Tibial nerve (tissue), 4 donors: ENCODE measurements around the gene NUP62. TPM values are rescaled to one million over a fixed set of nuclear protein-coding genes. Genes with fewer than 3 reads are reported as not detected.

Source experiments
- DNase-seq, 2 donors: peaks; one replicate each; pipeline ENCODE4 v3.0.0-alpha.2; 2019; ENCODE audit warnings: low spot score in 2 of 2
- H3K27ac ChIP-seq, 4 donors: fragments of 200-600 bp; sonication (generic) in 3 of 4; one replicate each; pipeline ENCODE4 v1.5.1; 2017 to 2019; ENCODE audit warnings: mild to moderate bottlenecking in 1 of 4
- H3K27me3 ChIP-seq, 2 donors: fragments of 200-600 bp; sonication (generic) in 1 of 2; one replicate each; pipeline versions ENCODE4 v1.5.1 to v1.6.0; 2017 to 2019
- H3K36me3 ChIP-seq, 3 donors: fragments of 200-600 bp; sonication (generic); one replicate each; pipeline ENCODE4 v1.5.1; 2018 to 2019
- H3K4me1 ChIP-seq, 4 donors: fragments of 200-600 bp; sonication (generic) in 3 of 4; one replicate each; pipeline ENCODE4 v1.5.1; 2017 to 2019
- H3K4me3 ChIP-seq, 4 donors: fragments of 200-600 bp; sonication (generic) in 3 of 4; one replicate each; pipeline ENCODE4 v1.5.1; 2017 to 2019; ENCODE audit warnings: mild to moderate bottlenecking in 1 of 4, moderate library complexity in 1 of 4
- H3K9me3 ChIP-seq, 4 donors: fragments of 200-600 bp; sonication (generic) in 3 of 4; one replicate each; pipeline ENCODE4 v1.5.1; 2017 to 2019
- EP300 ChIP-seq, 2 donors: sonication (generic); formaldehyde crosslinking; IDR thresholded peaks; one replicate each; pipeline ENCODE4 v1.6.1; 2017; ENCODE audit warnings: antibody characterized with exemption in 2 of 2, mild to moderate bottlenecking in 1 of 2
- POLR2A ChIP-seq, 2 donors: fragments of 450-650 bp; IDR thresholded peaks; one replicate each; pipeline ENCODE4 v1.6.1; 2017; ENCODE audit warnings: antibody characterized with exemption in 2 of 2, mild to moderate bottlenecking in 2 of 2, moderate library complexity in 2 of 2
- WGBS, 2 donors: methylation state at CpG; one replicate each; pipeline ENCODE4 v1.1.5; 2018; 5-methylcytosine and 5-hydroxymethylcytosine counted together
- total RNA-seq, 4 donors: library from RNA; depleted of rRNA; stranded (reverse); fragments of >200 nt; gene quantifications; one replicate each; pipeline ENCODE4 v1.1.0, GENCODE V29; 2016
- TF ChIP-seq, protein P1 (sequence below), 5 experiments: fragments of 200-600 bp in 3 of 5; fragments of 450-650 bp in 2 of 5; sonication (generic) in 3 of 5; IDR thresholded peaks; one replicate each; pipeline ENCODE4 v1.5.1; 2016 to 2019; ENCODE audit warnings: antibody characterized with exemption in 5 of 5, mild to moderate bottlenecking in 3 of 5, moderate library complexity in 2 of 5

The NUP62 gene
- total RNA-seq, 4 donors from 2014 or later, result 32.8 to 43.5 (median 38.7) TPM

- Histone ChIP-seq H3K4me1 (peaks cover 0 to 10% (median 5%) of the 10 kb centered on the region in 4 donors), H3K9me3 (no peaks in the 10 kb centered on the region), H3K4me3 (no peak overlapping the region), H3K27me3 (no peaks in the 10 kb centered on the region), H3K27ac (no peak overlapping the region), H3K36me3 (no peaks in the 10 kb centered on the region)
- 89 to 97% methylated on average over 5 of the region's 5 CpGs for WGBS, 2 donors
- no peak for TF ChIP-seq EP300 (IDR thresholded peaks at IDR 0.05)
- TF ChIP-seq, protein P1, sequence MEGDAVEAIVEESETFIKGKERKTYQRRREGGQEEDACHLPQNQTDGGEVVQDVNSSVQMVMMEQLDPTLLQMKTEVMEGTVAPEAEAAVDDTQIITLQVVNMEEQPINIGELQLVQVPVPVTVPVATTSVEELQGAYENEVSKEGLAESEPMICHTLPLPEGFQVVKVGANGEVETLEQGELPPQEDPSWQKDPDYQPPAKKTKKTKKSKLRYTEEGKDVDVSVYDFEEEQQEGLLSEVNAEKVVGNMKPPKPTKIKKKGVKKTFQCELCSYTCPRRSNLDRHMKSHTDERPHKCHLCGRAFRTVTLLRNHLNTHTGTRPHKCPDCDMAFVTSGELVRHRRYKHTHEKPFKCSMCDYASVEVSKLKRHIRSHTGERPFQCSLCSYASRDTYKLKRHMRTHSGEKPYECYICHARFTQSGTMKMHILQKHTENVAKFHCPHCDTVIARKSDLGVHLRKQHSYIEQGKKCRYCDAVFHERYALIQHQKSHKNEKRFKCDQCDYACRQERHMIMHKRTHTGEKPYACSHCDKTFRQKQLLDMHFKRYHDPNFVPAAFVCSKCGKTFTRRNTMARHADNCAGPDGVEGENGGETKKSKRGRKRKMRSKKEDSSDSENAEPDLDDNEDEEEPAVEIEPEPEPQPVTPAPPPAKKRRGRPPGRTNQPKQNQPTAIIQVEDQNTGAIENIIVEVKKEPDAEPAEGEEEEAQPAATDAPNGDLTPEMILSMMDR (IDR thresholded peaks at IDR 0.05), result no peak
- TF ChIP-seq POLR2A (IDR thresholded peaks at IDR 0.05), result no peak
- DNase-seq, result no peak
These were observed 11.1 kb upstream of the NUP62 start for GRCh38 chr19:49940482-49940791.

DNA sequence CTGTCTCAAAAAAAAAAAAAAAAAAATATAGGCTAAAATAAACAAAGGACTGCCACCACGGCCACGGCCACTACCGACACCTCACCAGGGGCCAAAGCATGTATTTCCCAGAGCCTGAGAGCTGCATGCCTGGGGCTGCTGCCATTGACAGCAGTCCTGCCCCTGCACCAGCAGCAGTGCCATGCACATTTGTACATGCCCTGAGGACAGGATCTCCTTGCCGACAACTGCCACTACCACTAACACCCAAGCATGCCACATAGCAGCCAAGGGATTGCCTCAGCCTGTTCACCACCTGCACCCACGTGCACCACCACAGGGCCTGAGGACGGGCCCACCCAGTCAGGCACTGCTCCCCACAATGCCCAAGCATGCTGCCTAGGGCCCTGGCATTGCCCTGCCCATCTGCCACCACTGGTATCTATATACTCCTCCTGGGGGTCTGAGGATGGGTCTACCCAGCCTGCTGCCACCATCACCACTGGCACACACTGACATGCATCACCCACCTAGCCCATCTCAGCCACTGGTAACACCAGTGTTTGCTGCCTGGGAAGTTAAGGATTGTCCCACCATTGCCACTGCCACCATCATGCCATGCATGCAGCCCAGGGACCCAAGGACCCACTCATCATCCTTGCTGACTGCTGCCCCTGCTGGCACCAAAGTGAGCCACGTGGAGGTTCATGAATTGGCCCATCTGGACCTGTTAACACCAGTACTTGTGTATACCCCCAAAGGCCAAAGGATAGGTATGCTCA is 10.6 kb upstream of the NUP62 start:
- Histone ChIP-seq H3K27me3 (no peaks in the 10 kb centered on the region), H3K27ac (no peak overlapping the region), H3K9me3 (no peaks in the 10 kb centered on the region), H3K36me3 (no peaks in the 10 kb centered on the region), H3K4me1 (peaks cover 0 to 10% (median 5%) of the 10 kb centered on the region in 4 donors), H3K4me3 (no peak overlapping the region)
- TF ChIP-seq, protein P1 (IDR thresholded peaks at IDR 0.05), result no peak
- no peak for TF ChIP-seq EP300 (IDR thresholded peaks at IDR 0.05)
- TF ChIP-seq POLR2A (IDR thresholded peaks at IDR 0.05), result no peak
- WGBS, 2 donors, result 80 to 81% methylated on average over 6 to 7 of the region's 7 CpGs
- no peak for DNase-seq

DNA sequence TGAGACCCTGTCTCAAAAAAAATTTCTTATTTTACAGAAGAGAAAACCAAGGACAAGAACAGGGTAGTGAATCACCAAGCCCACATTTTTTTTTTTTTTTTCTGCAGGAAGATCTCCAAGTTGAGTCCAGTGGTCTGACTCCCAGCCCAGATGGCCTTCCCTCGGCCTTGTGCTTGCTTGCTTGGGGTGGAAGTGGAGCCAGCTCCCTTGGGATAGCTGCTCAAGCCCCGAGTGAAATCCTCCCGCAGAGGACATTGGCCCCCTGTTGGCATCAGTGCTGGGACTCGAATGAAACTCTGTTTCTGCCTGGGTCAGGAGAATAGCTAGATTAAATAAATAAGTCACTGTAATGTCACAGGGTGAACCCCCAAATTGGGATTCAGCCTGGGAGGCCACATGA is 9.4 kb upstream of the NUP62 start:
- WGBS, 2 donors, result 58 to 75% methylated on average over 4 of the region's 4 CpGs
- H3K4me1 ChIP-seq, result peaks cover 0 to 10% (median 5%) of the 10 kb centered on the region in 4 donors
- DNase-seq, result no peak
- no peaks in the 10 kb centered on the region for H3K27me3 ChIP-seq
- H3K36me3 ChIP-seq, result no peaks in the 10 kb centered on the region
- H3K9me3 ChIP-seq, result no peaks in the 10 kb centered on the region
- TF ChIP-seq EP300 (IDR thresholded peaks at IDR 0.05) (no peak), POLR2A (IDR thresholded peaks at IDR 0.05) (no peak)
- TF ChIP-seq, protein P1 (IDR thresholded peaks at IDR 0.05), result no peak
- H3K27ac ChIP-seq, result no peak overlapping the region
- no peak overlapping the region for H3K4me3 ChIP-seq

- no peaks in the 10 kb centered on the region for H3K27me3 ChIP-seq
- TF ChIP-seq POLR2A (IDR thresholded peaks at IDR 0.05), result no peak
- TF ChIP-seq, protein P1 (IDR thresholded peaks at IDR 0.05), result peak; percentile 93 to 97 (median 95)
- no peaks in the 10 kb centered on the region for H3K9me3 ChIP-seq
- peak overlapping the region in 2 of 4 donors; percentile 7 to 26 for H3K4me3 ChIP-seq
- 15 to 29% methylated on average over 16 to 30 of the region's 35 CpGs for WGBS, 2 donors
- peaks cover 0 to 10% (median 5%) of the 10 kb centered on the region in 4 donors for H3K4me1 ChIP-seq
- H3K27ac ChIP-seq, result no peak overlapping the region
- H3K36me3 ChIP-seq, result peaks cover 0 to 6% (median 0%) of the 10 kb centered on the region in 3 donors
- DNase-seq, result peak; percentile 49 to 71
These were observed 8.6 kb upstream of the NUP62 start for GRCh38 chr19:49937750-49938381.

- WGBS, 2 donors, result 68 to 70% methylated on average over 5 of the region's 5 CpGs
- H3K36me3 ChIP-seq, result peaks cover 0 to 14% (median 0%) of the 10 kb centered on the region in 3 donors
These were observed 7.2 kb upstream of the NUP62 start for GRCh38 chr19:49936549-49936948.

More at GRCh38 chr19:49936549-49936948, 7.2 kb upstream of the NUP62 start:
- DNase-seq, result no peak
- H3K27me3 ChIP-seq, result no peaks in the 10 kb centered on the region
- H3K4me1 ChIP-seq, result peaks cover 0 to 10% (median 5%) of the 10 kb centered on the region in 4 donors
- no peak overlapping the region for H3K4me3 ChIP-seq
- no peak overlapping the region for H3K27ac ChIP-seq
- no peak for TF ChIP-seq EP300 (IDR thresholded peaks at IDR 0.05)
- TF ChIP-seq POLR2A (IDR thresholded peaks at IDR 0.05), result no peak
- TF ChIP-seq, protein P1 (IDR thresholded peaks at IDR 0.05), result no peak
- no peaks in the 10 kb centered on the region for H3K9me3 ChIP-seq
